Uterine smooth muscle cell (primary cell): ENCODE results near the gene MID1IP1. TPM values are rescaled to one million over a fixed set of nuclear protein-coding genes. Genes with fewer than 3 reads are reported as not detected.

Experiments used
- total RNA-seq: library from RNA; depleted of rRNA; stranded (reverse); fragments of >200 nt; gene quantifications from 2 replicates; pipeline ENCODE4 v1.2.3, GENCODE V29; 2014

The MID1IP1 gene
- total RNA-seq = 88.2 and 101 TPM in 2 replicates

GRCh38 chrX:38800981-38801845, at the start of gene MID1IP1:
TSS of gene MID1IP1 (plus strand) at chrX:38801459. CDS start at chrX:38804947, 3,488 bp downstream.

Other genes with a start within 250 kb of the MID1IP1 start
- 0.11 TPM in 1 of 2 replicates, not detected in the other for gene TSPAN7, start 239.9 kb upstream of the MID1IP1 start, total RNA-seq